Body of pancreas (tissue), 4 donors: Measurements from ENCODE around the gene NMT2. TPM values are rescaled to one million over a fixed set of nuclear protein-coding genes. Genes with fewer than 3 reads are reported as not detected.

Source experiments
- ATAC-seq: fragments of 150-250 bp; one replicate; pipeline ENCODE4 v1.9.1; 2016
- DNase-seq, 4 donors: peaks; one replicate each; pipeline ENCODE4 v3.0.0-alpha.2; 2019
- H3K27ac ChIP-seq, 4 donors: fragments of 200-600 bp; sonication (generic); 1 replicate in 3 of 4; 2 replicates in 1 of 4; pipeline versions ENCODE4 v1.5.1 to v1.6.1; 2016 to 2019; ENCODE audit warnings: mild to moderate bottlenecking in 1 of 4, mixed read lengths in 1 of 4, moderate library complexity in 1 of 4
- H3K27me3 ChIP-seq, 2 donors: fragments of 200-600 bp; sonication (generic); one replicate each; pipeline ENCODE4 v1.6.0; 2016; ENCODE audit warnings: mild to moderate bottlenecking in 1 of 2
- H3K36me3 ChIP-seq, 2 donors: fragments of 200-600 bp; sonication (generic); replicated peaks in 1 of 2; 2 replicates each; pipeline ENCODE4 v1.5.1; 2016; ENCODE audit warnings: low read depth in 2 of 2; ENCODE audit not compliant: insufficient read depth in 1 of 2
- H3K4me1 ChIP-seq: fragments of 200-600 bp; sonication (generic); one replicate; pipeline ENCODE4 v1.6.0; 2016
- H3K4me3 ChIP-seq, 2 donors: fragments of 200-600 bp; sonication (generic); 1 replicate in 1 of 2; 2 replicates in 1 of 2; pipeline ENCODE4 v1.5.1; 2016 to 2019
- H3K9me3 ChIP-seq, 3 donors: fragments of 200-600 bp; sonication (generic); 1 replicate in 2 of 3; 2 replicates in 1 of 3; pipeline ENCODE4 v1.5.1; 2016
- POLR2A ChIP-seq, 3 donors: fragments of 450-650 bp; IDR thresholded peaks; one replicate each; pipeline ENCODE4 v1.6.1; 2016; ENCODE audit warnings: antibody characterized with exemption in 3 of 3, mild to moderate bottlenecking in 2 of 3
- WGBS, 2 donors: methylation state at CpG; one replicate each; pipeline ENCODE4 v1.1.5; 2017; 5-methylcytosine and 5-hydroxymethylcytosine counted together
- intact Hi-C: fragments of 100-400 bp; cut with DNase I; formaldehyde crosslinking; loops from one replicate; pipeline ENCODE4 v1.15.1; 2023
- total RNA-seq, 2 donors: library from RNA; depleted of rRNA; stranded (reverse); fragments of >200 nt; gene quantifications; one replicate each; pipeline ENCODE4 v1.1.0, GENCODE V29; 2016
- TF ChIP-seq, protein P1 (sequence below), 7 experiments: fragments of 450-650 bp in 4 of 7; fragments of 200-600 bp in 3 of 7; sonication (generic) in 3 of 7; IDR thresholded peaks; one replicate each; pipeline ENCODE4 v1.5.1; 2016 to 2019; ENCODE audit warnings: antibody characterized with exemption in 7 of 7

Gene NMT2
- total RNA-seq, 2 donors from 2014 or later: 9.9 to 16.9 TPM

DNA sequence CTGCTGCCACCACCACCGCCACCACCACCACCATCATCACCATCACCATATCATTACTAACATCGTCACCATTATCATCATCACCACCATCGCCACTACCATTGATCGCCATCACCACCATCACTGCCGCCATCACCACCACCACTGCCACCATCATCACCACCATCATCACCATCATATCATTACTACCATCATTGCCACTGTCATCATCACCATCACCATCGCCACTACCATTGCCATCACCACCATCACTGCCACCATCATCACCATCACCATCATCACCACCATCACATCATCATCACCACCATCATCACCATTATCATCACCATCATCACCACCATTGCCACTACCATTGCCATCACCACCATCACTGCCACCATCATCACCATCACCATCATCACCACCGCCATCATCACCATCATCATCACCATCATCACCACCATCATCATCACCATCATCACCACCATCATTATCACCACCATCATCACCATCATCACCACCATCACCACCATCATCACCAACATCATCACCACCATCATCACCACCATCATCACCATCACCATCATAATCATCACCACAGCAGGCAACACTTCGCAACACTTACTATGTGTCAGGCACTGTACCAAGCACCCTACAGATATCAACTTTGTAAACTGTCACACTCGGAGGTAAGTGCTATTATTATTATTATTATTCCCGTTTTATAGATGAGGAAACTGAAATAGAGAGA, 19.3 kb downstream of the NMT2 start:
- DNase-seq (no peak), ATAC-seq (no peak)
- Histone ChIP-seq H3K4me3 (no peak overlapping the region), H3K27me3 (no peaks in the 10 kb centered on the region), H3K4me1 (no peaks in the 10 kb centered on the region), H3K9me3 (no peaks in the 10 kb centered on the region), H3K36me3 (no peaks in the 10 kb centered on the region), H3K27ac (no peak overlapping the region)
- intact Hi-C loops: no loop called here
- TF ChIP-seq, protein P1, sequence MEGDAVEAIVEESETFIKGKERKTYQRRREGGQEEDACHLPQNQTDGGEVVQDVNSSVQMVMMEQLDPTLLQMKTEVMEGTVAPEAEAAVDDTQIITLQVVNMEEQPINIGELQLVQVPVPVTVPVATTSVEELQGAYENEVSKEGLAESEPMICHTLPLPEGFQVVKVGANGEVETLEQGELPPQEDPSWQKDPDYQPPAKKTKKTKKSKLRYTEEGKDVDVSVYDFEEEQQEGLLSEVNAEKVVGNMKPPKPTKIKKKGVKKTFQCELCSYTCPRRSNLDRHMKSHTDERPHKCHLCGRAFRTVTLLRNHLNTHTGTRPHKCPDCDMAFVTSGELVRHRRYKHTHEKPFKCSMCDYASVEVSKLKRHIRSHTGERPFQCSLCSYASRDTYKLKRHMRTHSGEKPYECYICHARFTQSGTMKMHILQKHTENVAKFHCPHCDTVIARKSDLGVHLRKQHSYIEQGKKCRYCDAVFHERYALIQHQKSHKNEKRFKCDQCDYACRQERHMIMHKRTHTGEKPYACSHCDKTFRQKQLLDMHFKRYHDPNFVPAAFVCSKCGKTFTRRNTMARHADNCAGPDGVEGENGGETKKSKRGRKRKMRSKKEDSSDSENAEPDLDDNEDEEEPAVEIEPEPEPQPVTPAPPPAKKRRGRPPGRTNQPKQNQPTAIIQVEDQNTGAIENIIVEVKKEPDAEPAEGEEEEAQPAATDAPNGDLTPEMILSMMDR (IDR thresholded peaks at IDR 0.05): no peak
- TF ChIP-seq POLR2A (IDR thresholded peaks at IDR 0.05): no peak
- WGBS, 2 donors: 76 to 80% methylated on average over 10 of the region's 10 CpGs

DNA sequence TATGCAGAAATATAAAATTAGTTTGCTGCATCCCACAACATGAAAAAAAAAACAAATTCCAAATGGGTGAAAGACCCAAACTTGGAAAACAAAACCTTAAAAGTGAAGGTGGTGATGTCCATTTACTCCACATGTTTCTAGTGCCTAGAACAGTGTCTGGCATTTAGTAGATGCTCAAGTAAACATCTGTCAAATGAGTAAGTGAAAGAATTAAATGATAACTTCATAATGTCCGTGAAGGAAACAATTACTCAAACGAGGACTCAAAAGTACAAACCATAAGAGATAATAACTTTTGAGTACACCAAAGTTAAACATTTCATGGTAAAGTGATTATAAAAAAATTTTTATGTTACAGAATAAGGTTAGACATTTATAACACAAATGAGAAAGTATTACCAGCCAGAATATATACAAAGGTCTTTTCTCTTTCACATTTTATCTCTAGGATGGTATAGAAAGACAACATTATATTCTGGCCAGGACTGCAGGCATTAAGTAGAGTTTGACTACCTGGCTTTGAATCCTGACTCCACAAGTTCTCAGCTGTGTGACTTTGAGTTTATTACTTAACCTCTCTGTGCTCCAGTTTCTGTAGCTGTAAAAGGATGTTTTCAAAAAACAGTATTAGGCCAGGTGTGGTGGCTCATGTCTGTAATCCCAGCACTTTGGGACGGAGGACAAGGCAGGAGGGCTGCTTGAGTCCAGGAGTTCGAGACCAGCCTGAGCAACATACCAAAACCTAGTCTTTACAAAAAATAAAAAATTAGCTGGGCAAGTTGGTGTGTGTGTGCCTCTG, 20.7 kb downstream of the NMT2 start:
- WGBS, 2 donors: 78 to 79% methylated on average over 4 of the region's 4 CpGs
- peaks cover 2% of the 10 kb centered on the region for H3K4me1 ChIP-seq
- no peak overlapping the region for H3K27ac ChIP-seq
- no peak overlapping the region for H3K4me3 ChIP-seq
- intact Hi-C loops: no loop called here
- no peaks in the 10 kb centered on the region for H3K36me3 ChIP-seq
- no peaks in the 10 kb centered on the region for H3K27me3 ChIP-seq
- ATAC-seq: no peak
- no peak for TF ChIP-seq POLR2A (IDR thresholded peaks at IDR 0.05)
- TF ChIP-seq, protein P1 (IDR thresholded peaks at IDR 0.05): no peak
- no peak for DNase-seq
- H3K9me3 ChIP-seq: no peaks in the 10 kb centered on the region

DNA sequence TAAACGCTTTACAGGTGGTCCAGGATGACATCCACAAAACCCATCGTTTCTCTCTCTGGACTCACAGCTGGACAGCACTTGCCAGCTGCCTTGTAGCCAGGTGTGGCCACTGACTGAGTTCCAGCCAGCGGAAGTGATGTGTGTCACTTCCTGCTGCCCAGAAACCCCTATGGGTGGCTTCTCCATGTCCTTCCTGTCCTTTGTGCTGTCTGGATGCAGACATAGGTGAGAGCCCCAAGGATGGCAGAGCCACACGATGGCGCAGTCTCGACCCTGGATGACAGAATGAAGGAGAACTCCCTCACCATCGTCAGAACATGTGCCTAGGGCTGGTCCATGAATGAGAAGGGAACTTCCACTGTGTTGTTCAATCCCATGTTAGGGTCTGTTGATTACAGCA, 22.1 kb downstream of the NMT2 start:
- Histone ChIP-seq H3K36me3 (no peaks in the 10 kb centered on the region), H3K27me3 (no peaks in the 10 kb centered on the region), H3K4me3 (no peak overlapping the region), H3K9me3 (no peaks in the 10 kb centered on the region), H3K27ac (no peak overlapping the region), H3K4me1 (peaks cover 10% of the 10 kb centered on the region)
- intact Hi-C loops: no loop called here
- 73 to 89% methylated on average over 6 to 7 of the region's 7 CpGs for WGBS, 2 donors
- ATAC-seq: no peak
- TF ChIP-seq POLR2A (IDR thresholded peaks at IDR 0.05): no peak
- TF ChIP-seq, protein P1 (IDR thresholded peaks at IDR 0.05): no peak
- DNase-seq: no peak

DNA sequence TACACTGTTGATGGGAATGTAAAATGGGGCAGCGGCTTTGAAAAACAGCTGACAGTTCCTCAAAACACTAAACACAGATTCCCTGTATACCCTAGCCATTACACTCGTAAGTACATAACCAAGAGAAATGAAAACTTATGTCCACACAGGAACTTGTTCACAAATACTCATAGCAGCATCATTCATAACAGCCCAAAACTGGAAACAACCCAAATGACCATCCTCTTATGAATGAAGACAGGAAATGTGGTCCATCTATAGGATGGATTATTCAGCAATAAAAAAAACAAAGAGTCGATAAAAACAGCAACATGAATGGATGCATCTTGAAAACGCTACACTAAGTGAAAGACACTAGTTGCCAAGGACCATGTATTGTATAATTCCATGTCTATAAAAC, 23.7 kb downstream of the NMT2 start:
- DNase-seq (no peak), ATAC-seq (no peak)
- 63 to 82% methylated on average over 4 of the region's 4 CpGs for WGBS, 2 donors
- H3K4me1 ChIP-seq: peaks cover 10% of the 10 kb centered on the region
- TF ChIP-seq POLR2A (IDR thresholded peaks at IDR 0.05): no peak
- TF ChIP-seq, protein P1 (IDR thresholded peaks at IDR 0.05): no peak
- intact Hi-C loops: no loop called here
- H3K27me3 ChIP-seq: no peaks in the 10 kb centered on the region
- no peak overlapping the region for H3K27ac ChIP-seq
- no peaks in the 10 kb centered on the region for H3K36me3 ChIP-seq
- H3K4me3 ChIP-seq: no peak overlapping the region
- H3K9me3 ChIP-seq: no peaks in the 10 kb centered on the region
